ENCODE data around the gene SPTB. TPM values are rescaled to one million over a fixed set of nuclear protein-coding genes. Genes with fewer than 3 reads are reported as not detected.

The SPTB gene
- total RNA-seq, 1 donor from 2014 or later: 1.9 TPM

DNA sequence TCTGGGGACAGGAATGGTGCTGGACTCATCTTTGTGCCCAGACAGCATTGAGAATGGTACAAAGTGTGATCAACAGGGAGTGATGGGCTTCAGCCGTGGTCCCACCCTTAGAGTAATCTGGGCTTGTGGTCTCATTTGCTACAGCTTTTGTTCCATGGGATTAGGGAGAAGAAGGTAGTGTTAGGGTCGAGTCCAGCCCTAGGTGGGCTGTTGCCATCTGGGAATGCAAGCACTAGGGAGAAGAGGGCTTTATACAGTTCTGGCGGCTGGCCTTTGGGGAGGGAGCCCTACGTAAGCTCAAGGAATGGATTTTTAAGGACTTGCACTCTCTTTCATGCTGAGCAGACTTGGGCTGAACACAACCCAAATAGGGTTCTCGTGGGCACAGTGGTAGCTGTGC, 170.6 kb downstream of the SPTB start:
- DNase-seq (ENCODE audit: low spot score): no peak

- DNase-seq (ENCODE audit: low spot score): no peak
These were observed 171.3 kb downstream of the SPTB start for GRCh38 chr14:64708148-64709004.

GRCh38 chr14:64707661-64708060, 172.0 kb downstream of the SPTB start:
- no peak for DNase-seq (ENCODE audit: low spot score)

DNA sequence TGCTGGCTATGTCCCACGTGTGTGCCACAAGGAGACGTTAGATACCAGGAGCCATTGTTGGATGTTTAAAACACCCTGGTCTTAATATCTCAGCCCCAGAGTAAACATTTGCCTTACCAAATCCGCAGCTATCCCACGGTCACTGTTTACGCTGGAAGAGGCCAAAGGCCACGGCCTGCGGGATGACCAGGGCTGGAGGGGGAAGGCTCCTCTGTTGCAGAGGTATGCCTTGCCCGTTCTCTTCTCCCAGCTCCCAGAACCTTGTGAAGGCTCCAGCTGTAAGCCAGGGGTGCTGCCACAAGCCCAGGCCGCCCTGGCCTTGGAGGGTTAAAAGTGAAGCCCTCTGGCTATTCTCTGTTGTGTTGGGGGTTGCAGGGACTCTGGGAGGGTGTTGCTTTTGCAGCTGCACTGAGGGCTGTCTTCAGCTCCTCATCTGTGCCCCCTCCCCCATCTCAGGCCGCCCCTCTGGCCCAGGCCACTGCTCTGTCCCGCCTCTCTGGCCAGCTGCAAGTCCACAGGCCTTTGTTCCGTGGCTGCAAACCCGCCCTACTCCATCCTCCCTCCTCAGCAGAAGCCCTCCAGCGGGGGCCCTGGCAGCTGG, 173.0 kb downstream of the SPTB start:
- no peak for DNase-seq (ENCODE audit: low spot score)

DNA sequence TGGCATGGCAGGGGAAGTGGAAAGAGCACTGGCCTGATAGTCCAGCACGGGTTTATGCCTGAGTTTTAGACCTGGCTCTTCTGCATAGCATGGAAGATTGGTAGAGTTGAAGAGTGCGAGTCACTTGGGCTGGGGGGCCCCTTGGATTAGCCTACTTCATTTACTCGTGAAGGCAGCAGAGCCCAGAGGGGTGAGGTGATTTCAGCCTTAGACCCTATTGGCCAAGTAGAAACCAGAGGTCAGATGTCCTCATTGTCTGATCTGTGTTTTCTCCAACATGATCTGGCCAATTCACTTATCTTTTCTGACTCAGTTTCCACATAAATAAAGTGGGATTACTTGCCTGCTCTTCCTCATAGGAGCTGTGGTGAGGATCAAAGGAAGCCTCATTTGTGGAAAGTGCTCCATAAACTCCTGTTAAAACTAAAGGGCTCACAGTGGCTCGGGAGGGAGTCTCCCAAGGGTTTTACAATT, 173.6 kb downstream of the SPTB start:
- no peak for DNase-seq (ENCODE audit: low spot score)

DNA sequence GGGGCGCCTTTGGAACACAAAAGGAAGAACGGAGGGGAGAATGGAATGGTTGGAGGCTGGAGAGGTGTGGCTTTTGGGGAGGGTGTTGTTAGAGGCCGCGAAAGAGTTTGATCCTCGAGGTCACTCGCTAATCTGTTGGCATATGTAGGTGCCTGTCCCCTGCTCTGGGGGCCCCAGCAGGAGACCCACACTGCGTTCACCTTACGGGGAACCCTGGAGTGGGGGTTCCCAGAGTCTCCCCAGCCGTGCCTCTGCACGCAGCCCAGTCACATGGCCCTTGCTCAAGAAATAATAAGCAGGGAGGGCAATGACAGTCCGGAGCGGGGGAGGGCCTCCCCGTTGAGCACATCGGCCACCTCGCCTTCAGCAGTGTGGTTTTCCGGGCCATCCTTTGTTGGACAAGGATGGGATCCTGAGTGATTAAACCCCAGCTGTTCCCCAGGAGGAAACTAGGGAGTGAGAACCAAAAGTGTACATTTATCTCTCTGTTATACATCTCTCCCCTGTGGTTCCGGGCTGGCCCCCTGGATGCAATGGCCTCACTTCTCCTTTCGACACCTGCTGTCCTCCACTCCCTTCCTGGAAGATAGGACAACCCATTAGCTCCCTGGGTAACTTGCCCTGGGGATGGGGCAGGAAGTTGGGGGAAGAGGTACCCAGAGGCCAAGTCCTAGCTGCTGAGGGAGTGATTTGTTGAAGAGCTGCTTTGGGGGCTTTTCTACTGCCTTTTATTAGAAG, 174.2 kb downstream of the SPTB start:
- no peak for DNase-seq (ENCODE audit: low spot score)

- no peak for DNase-seq (ENCODE audit: low spot score)
These were observed 174.8 kb downstream of the SPTB start for GRCh38 chr14:64704743-64705380.

GRCh38 chr14:64704143-64704742, 175.5 kb downstream of the SPTB start, which contains the start of gene PLEKHG3:
TSS of gene PLEKHG3 (plus strand) at chr14:64704424. CDS start at chr14:64727632, 23,208 bp downstream.
- DNase-seq (ENCODE audit: low spot score): peak; percentile 90

DNA sequence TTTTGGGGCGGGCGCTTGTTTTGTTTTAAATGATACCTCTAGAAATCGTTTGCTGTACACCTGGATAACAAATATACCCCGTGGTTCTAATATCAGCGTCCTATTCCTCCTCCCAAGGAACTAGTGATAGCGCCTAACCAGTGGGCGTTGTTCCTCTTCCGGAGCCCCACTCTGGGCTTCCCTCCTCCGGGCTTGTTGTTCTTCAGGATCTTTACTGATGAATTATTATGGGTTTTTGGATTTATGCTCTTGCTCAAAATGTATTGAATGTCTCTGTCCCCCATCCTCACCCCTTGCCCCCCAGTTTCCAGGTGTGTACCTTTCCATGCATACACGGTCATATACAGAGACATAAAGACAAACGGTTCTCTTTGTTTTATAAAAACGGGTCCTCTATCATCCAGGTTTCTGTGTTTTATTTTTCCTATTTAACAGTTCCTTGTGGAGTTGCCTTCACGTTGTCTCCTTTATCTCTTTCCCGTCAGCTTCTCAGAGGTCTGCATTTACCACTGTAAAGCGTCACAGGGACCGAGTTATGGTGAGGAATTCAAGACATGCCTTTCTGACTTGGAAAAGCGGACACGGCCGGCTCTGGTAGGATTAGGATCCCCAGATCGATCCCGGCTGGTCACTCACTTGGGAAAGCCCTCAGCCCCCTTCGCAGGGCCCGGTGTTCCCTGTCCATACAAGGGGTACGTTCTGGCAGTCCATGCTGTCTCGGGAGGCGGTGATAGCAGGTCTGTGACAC, 176.1 kb downstream of the SPTB start:
- no peak for DNase-seq (ENCODE audit: low spot score)

DNA sequence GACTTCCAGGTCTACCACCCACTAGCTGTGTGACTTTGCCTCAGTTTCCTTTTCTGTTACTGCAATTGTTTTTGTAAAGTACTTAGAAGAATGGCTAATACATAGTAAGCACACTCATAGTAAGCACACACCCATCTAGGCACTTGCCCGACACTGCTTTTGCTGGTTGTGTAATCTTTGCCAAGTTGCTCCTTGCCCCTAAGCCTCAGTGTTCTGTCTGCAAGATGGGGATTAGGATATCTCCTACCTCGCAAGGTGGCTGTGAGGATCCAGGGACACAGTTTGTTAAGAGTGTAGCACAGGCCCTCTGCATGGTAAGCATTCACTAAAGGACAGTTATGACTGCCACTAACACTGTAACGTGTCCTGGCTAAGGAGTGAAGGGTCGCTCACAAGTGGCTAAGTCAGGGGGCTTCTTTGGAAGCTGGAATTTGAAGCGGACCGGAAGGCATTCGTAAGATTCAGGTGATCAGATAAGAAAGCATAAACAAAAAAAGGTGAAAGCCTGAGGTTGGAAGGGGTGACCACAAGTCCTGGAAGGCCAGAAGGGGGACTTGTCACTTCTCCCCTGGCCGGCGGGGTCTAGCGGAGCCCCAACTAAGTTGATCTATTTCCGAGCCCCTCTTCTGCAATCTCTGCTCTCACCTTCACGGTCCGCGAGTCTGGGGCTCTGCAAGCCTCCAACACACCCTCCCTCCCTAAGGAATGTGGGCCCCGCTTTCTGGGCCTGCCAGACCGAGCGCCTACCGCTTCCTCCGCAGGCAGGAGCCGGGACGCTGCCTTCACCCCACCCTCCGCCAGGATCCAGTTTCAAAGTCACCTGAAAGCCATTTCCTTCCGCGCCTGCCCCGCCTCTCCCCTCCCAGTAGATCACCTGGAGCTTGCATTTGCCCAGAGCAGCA, 177.0 kb downstream of the SPTB start:
- DNase-seq (ENCODE audit: low spot score): peak; percentile 86

GRCh38 chr14:64701660-64702059, 178.0 kb downstream of the SPTB start:
- DNase-seq (ENCODE audit: low spot score): no peak

DNA sequence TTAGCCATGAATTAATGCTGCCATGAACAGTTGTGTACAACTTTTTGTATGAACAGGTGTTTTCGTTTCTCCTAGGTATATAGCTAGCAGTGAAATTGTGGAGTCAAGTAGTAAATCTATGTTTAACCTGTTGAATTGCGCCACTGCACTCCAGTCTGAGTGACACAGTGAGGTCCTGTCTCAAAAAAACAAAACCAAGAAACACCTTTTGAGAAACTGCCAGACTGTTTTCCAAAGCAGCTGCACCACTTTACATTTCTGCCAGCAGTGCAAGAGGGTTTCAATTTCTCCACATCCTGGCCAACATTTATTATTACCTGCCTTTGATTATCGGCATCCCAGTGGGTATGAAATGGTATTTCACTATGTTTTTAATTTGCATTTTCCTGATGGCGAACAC, 178.8 kb downstream of the SPTB start:
- DNase-seq (ENCODE audit: low spot score): no peak

DNA sequence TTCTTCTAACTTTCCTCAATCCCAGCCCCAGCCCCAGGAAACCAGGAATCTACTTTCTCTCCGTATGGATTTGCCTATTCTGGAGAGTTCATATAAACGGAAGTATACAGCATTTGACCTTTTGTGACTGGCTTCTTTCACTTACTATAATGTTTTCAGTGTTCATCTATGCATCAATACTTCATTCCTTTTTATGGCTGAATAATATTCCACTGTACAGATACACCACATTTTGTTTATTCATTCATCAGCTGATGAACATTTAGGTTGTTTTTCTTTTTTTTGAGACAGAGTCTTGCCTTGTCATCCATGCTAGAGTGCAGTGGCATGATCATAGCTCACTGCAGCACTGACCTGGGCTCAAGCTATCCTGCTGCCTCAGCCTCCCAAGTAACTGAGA, 179.4 kb downstream of the SPTB start:
- DNase-seq (ENCODE audit: low spot score): no peak

DNA sequence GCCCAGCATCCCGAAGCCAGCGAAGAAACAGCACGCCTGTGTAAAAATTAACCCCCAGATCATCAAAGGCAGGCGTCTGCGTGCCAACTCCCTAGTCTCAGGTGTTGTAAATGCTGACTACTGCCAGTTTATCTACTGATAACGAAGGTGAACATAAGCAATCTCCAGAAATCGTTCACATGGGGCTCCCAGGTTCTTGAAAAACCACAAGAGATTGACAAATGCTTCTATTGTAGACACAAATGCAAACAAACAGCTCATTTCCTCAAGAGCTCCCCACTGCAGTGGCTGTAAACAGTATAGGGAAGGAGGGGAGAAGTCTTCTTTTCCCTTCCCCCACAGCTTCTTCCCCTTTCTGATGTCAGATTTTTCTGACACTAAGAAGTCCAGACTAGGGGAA, 180.8 kb downstream of the SPTB start:
- DNase-seq (ENCODE audit: low spot score): no peak

- DNase-seq (ENCODE audit: low spot score): no peak
These were observed 183.3 kb downstream of the SPTB start for GRCh38 chr14:64696355-64696857.
